Stomach (tissue), 4 donors: Measurements from ENCODE around the gene ARID5B.

Experiments used
- CTCF ChIP-seq, 7 experiments: fragments of 450-650 bp in 4 of 7; fragments of 200-600 bp in 3 of 7; sonication (generic) in 3 of 7; IDR thresholded peaks; one replicate each; pipeline ENCODE4 v1.5.1; 2016 to 2019; ENCODE audit warnings: antibody characterized with exemption in 7 of 7, control low read depth in 2 of 7, mild to moderate bottlenecking in 1 of 7
- POLR2AphosphoS5 ChIP-seq, 3 donors: sonication (generic); formaldehyde crosslinking; IDR thresholded peaks; one replicate each; pipeline ENCODE4 v1.6.1; 2016; ENCODE audit warnings: antibody characterized with exemption in 3 of 3

GRCh38 chr10:61936770-61937169 lies 35.3 kb downstream of the ARID5B start:
- TF ChIP-seq CTCF (IDR thresholded peaks at IDR 0.05) (no peak), POLR2AphosphoS5 (IDR thresholded peaks at IDR 0.05) (no peak)
